Endometrium (tissue), 2 donors: ENCODE results near the gene C22orf23.

Experiments used
- FAIRE-seq: peaks from 2 replicates; lab custom pipeline; 2012; peaks lifted over from hg19 to GRCh38; lab: Jason Lieb, UNC
- donor health status: control.
- donor health status: control.

Gene C22orf23

DNA sequence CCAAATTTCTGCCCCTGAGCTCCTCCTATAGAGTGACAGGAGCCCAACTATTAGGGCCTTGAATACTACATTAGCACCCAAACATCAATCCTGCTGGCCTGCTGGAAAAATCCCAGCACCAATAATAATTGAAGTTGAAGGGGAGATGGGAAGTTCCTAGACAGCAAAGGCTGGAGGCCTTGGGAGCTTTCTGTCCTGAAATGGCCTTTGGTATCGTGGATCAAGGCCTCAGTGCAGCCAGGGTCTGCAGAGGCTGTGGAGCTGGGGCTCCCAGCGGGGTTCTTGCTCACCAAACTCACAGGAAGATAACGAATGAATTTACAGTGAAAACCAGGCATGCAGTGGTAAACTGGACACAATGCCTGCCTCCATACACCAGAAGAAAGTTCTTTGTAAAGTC, 56.5 kb downstream of the C22orf23 start:
- no peak for FAIRE-seq

DNA sequence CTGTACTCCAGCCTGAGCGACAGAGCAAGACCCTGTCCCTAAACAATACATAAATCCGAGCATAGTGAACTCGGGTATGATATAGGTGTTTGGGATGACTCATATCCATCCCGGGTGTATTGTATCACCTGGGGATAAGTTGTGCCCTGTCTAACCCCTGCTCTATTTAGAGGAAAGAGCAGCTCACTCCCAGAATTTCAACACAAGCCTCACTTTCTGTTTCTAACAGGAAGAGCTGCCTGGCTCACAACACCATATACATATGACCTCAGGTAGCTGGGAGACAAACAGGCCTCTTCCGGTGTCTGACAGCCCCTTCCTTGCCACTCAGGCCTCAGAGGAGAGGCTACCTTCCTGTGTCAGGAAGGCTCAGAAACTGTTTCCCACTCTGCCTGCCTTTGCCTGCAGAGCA, 57.2 kb downstream of the C22orf23 start:
- no peak for FAIRE-seq

DNA sequence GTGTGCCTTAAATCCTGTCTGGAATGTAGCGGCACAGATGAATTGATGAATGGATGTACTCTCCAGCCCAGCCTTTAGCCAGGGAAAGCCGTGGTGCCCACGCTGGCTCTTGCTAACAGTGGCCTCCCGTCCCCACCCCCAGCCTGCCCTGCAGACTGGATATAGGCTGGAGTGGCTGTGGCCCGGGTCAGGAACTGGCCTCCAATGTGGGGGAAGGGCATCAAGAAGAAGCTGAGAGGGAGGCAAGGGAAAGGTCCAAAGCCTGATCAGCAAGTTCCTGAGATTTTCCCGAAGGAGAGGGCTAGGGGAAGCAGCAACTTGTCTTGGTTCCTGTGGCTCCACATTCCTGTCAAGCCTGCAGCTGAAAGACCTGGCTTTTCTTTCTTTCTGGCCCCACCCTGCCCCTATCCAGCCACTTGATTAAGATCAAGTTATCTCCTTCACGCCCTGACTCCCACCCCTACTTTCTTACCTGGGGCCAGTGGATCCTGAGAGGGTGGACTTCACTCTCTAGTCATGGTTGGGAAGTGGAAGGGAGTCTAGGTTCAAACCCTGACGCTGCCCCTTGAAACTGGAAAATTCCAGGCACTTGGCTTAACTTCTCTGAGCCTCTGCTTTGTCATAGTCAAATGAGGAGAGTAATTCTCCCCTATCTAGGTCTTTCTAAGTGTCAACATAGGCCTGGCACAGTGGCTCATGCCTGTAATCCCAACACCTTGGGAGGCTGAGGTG, 58.3 kb downstream of the C22orf23 start:
- no peak for FAIRE-seq

DNA sequence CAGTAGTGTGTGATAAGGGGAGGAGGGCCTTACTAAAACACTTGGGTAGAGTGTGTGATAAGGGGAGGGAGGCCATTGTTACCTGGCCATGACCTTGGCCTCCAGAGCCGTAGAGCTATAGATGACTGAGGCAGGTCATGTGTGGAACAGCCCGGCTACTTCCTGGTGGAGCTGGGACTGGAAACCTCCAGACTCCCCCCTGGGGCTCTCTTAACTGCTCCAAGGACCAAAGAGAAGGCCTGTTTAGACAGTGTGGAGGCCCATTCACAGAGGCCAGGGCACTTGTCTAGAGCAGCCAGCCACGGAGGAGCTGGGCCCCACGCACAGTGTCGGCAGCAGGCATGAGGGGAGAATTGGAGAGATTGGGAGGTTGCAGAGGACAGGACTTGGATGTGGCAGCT, 59.8 kb downstream of the C22orf23 start:
- FAIRE-seq: no peak
